CD4-positive, alpha-beta T cell (primary cell): Measurements from ENCODE around the gene CIRBP. TPM values are rescaled to one million over a fixed set of nuclear protein-coding genes. Genes with fewer than 3 reads are reported as not detected.
"Not testable (repeated sequence)": the region's sequence is repeated elsewhere in the genome, so short reads cannot be mapped to it uniquely, and the experiment has no call there.

ENCODE experiments used
- ATAC-seq: fragments of 200-7000 bp; cut with Tn5 transposase; one replicate; pipeline ENCODE4 v1.10.0; 2022; ENCODE audit warnings: mild to moderate bottlenecking; ENCODE audit not compliant: poor library complexity
- CTCF ChIA-PET: fragments of 350-600 bp; sonication (Branson Sonifier 250); formaldehyde crosslinking; loops from one replicate; lab custom pipeline; 2021; ENCODE audit warnings: antibody characterized with exemption, inconsistent platforms; lab: Charles Lee
- POLR2A ChIA-PET: fragments of 350-600 bp; sonication (Branson Sonifier 250); formaldehyde crosslinking; loops from one replicate; lab custom pipeline; 2021; ENCODE audit warnings: antibody characterized with exemption, inconsistent platforms; lab: Charles Lee
- DNase-seq, 14 experiments: peaks; one replicate each; pipeline ENCODE4 v3.0.0-alpha.2; 2013 to 2020; ENCODE audit warnings: mixed read lengths in 2 of 14
- H3K27ac ChIP-seq, 2 donors: one replicate each; pipeline versions ENCODE4 v1.5.1 to v1.7.0; 2013; ENCODE audit warnings: low read length in 2 of 2, low read depth in 1 of 2, mild to moderate bottlenecking in 1 of 2
- H3K27me3 ChIP-seq, 2 experiments: 1 replicate in 1 of 2; 2 replicates in 1 of 2; pipeline versions ENCODE4 v1.6.1 to v1.7.0; 2013; ENCODE audit warnings: low read length in 2 of 2, control low read depth in 1 of 2, mild to moderate bottlenecking in 1 of 2, moderate library complexity in 1 of 2; ENCODE audit not compliant: insufficient read depth in 2 of 2, control insufficient read depth in 1 of 2
- H3K36me3 ChIP-seq: one replicate; pipeline ENCODE4 v1.6.1; 2013; ENCODE audit warnings: low read length, control low read depth; ENCODE audit not compliant: insufficient read depth
- H3K4me1 ChIP-seq: one replicate; pipeline ENCODE4 v1.6.1; 2013; ENCODE audit warnings: low read length, control low read depth; ENCODE audit not compliant: insufficient read depth
- H3K4me3 ChIP-seq: one replicate; pipeline ENCODE4 v1.5.1; 2013; ENCODE audit warnings: mild to moderate bottlenecking, low read length, moderate library complexity
- H3K9me3 ChIP-seq, 2 experiments: 1 replicate in 1 of 2; 2 replicates in 1 of 2; pipeline versions ENCODE4 v1.6.1 to v1.7.0; 2013; ENCODE audit warnings: low read length in 2 of 2, mild to moderate bottlenecking in 2 of 2, control low read depth in 1 of 2, moderate library complexity in 1 of 2; ENCODE audit not compliant: control insufficient read depth in 1 of 2, insufficient read depth in 1 of 2
- H3K27ac Mint-ChIP-seq: one replicate; pipeline ENCODE4 v1.8.0; 2020; ENCODE audit warnings: mixed read lengths
- H3K27me3 Mint-ChIP-seq: one replicate; pipeline ENCODE4 v1.8.0; 2021; ENCODE audit warnings: mixed read lengths
- H3K36me3 Mint-ChIP-seq: one replicate; pipeline ENCODE4 v1.8.0; 2021; ENCODE audit warnings: low read depth, mixed read lengths
- H3K4me1 Mint-ChIP-seq: one replicate; pipeline ENCODE4 v1.8.0; 2021; ENCODE audit warnings: low read depth, mixed read lengths
- H3K4me3 Mint-ChIP-seq: one replicate; pipeline ENCODE4 v1.8.0; 2020; ENCODE audit warnings: mild to moderate bottlenecking, mixed read lengths
- H3K9me3 Mint-ChIP-seq: one replicate; pipeline ENCODE4 v1.8.0; 2020; ENCODE audit warnings: mixed read lengths
- CTCF ChIP-seq: fragments of 200-600 bp; IDR thresholded peaks from one replicate; pipeline ENCODE4 v1.8.0; 2022; ENCODE audit warnings: antibody characterized with exemption, mild to moderate bottlenecking
- intact Hi-C, 2 experiments: fragments of 100-400 bp; cut with DNase I in 1 of 2; cut with micrococcal nuclease in 1 of 2; formaldehyde crosslinking; loops; one replicate each; pipeline versions ENCODE4 v1.15.1 to v1.9.0; 2023 to 2025; cut with DNase I, micrococcal nuclease
- total RNA-seq, 174 experiments: library from RNA in 2 of 174; stranded (reverse) in 2 of 174; gene quantifications; one replicate each; pipeline ENCODE4 v1.2.3 and lab custom pipeline; 2021 to 2026

The CIRBP gene
- total RNA-seq, 2 experiments from 2014 or later = 614 to 628 TPM

GRCh38 chr19:1300744-1301490 is 31.8 kb downstream of the CIRBP start:
- ChIA-PET CTCF (no interaction called here), POLR2A (no interaction called here)
- Mint-ChIP-seq H3K4me3 (no peak overlapping the region), H3K27ac (no peak overlapping the region), H3K4me1 (no peaks in the 10 kb centered on the region), H3K9me3 (no peaks in the 10 kb centered on the region), H3K27me3 (peaks cover 12% of the 10 kb centered on the region), H3K36me3 (no peaks in the 10 kb centered on the region)
- Histone ChIP-seq H3K36me3 (no peaks in the 10 kb centered on the region), H3K27ac (no peak overlapping the region), H3K27me3 (no peaks in the 10 kb centered on the region), H3K9me3 (peaks cover 0 to 8% of the 10 kb centered on the region in 2 experiments), H3K4me1 (peaks cover 3% of the 10 kb centered on the region), H3K4me3 (no peak overlapping the region)
- no peak for ATAC-seq
- intact Hi-C loops = no loop called here
- DNase-seq = no peak
- no peak for TF ChIP-seq CTCF

DNA sequence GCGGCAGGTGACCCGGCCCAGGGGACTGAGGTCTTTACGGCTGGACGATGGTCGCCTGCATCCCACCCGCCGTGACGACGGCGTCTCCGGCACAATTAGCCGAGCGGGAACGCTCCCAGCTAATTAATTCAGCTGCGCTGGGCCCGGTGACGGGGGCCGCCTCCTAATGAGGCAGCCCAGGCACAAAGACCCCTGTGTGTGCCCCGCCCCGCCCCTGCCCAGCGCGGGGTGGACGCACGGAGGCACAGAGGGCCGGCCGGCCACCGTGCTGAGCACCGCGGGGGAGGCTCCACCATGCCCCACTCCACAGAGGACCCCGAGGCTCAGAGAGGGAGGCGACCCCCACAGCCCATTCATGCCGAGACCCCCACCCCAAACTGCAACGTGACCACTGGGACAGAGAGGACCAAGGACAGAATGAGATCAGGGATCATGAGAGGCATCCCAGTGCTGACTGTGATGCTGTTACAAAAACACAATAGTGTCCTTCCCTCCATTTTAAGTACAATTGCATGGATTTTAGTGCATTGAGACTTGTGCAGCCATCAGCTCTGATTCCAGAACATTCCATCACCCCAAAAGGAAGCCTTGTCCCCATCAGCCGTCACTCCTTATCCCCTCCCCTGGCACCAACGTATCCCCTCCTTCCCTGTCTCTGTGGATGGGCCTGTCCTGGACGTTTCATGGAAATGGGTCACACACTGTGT is 33.6 kb downstream of the CIRBP start:
- ChIA-PET POLR2A (interaction anchor here (0.9 kb wide), 1 partner anchor 28 kb away, joined by 3 read pairs; the partner anchor contains the start of gene FAM174C), CTCF (no interaction called here)
- H3K4me1 Mint-ChIP-seq = no peaks in the 10 kb centered on the region
- intact Hi-C loops = no loop called here
- Histone ChIP-seq H3K4me1 (no peaks in the 10 kb centered on the region), H3K27me3 (no peaks in the 10 kb centered on the region), H3K27ac (no peak overlapping the region), H3K36me3 (no peaks in the 10 kb centered on the region), H3K9me3 (no peaks in the 10 kb centered on the region), H3K4me3 (no peak overlapping the region)
- H3K27ac Mint-ChIP-seq = no peak overlapping the region
- H3K4me3 Mint-ChIP-seq = no peak overlapping the region
- no peaks in the 10 kb centered on the region for H3K9me3 Mint-ChIP-seq
- no peak for TF ChIP-seq CTCF
- no peak for ATAC-seq
- DNase-seq = no peak
- peaks cover 4% of the 10 kb centered on the region for H3K27me3 Mint-ChIP-seq
- H3K36me3 Mint-ChIP-seq = no peaks in the 10 kb centered on the region

DNA sequence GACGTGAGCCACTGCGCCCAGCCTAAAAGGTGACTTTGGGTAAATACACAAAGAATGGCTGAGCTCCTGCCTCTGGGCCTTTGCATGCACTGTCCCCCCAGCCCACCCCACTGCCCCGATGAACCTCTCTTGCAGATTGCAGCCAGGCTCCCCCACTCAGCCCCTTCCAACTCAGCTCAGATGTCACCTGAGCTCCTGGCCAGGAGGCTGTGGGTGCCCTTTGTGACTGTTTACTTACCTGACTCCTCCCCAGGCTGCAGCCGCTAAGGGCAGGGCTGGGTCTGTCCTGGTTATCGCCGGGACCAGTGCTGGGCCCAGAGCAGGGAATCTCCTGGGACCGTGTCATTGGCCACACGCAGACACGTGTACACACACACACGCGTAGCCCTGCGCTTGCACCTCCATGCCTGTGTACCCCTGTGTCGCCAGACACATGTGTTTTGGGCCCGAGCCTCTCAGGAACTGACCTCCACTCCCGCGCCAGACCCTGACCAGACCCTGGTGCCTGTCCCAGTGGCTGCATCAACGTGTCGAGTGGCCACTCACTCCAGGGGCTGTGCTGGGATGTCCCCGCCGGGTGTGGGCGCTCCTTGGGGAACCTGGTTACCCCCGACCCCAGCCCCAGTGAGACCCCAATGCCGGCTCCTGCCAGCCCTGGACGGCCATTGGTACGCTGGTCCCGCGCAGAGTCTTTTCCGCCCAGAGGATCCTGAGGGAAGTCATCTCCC is 35.2 kb downstream of the CIRBP start:
- Histone ChIP-seq H3K4me1 (no peaks in the 10 kb centered on the region), H3K4me3 (no peak overlapping the region), H3K9me3 (no peaks in the 10 kb centered on the region), H3K36me3 (no peaks in the 10 kb centered on the region), H3K27me3 (no peaks in the 10 kb centered on the region), H3K27ac (no peak overlapping the region)
- CTCF ChIA-PET = no interaction called here
- Mint-ChIP-seq H3K4me3 (no peak overlapping the region), H3K4me1 (no peaks in the 10 kb centered on the region), H3K9me3 (no peaks in the 10 kb centered on the region), H3K27me3 (no peaks in the 10 kb centered on the region), H3K36me3 (no peaks in the 10 kb centered on the region), H3K27ac (no peak overlapping the region)
- no peak for TF ChIP-seq CTCF
- no peak for DNase-seq
- POLR2A ChIA-PET = no interaction called here
- ATAC-seq = no peak
- intact Hi-C loops = no loop called here

DNA sequence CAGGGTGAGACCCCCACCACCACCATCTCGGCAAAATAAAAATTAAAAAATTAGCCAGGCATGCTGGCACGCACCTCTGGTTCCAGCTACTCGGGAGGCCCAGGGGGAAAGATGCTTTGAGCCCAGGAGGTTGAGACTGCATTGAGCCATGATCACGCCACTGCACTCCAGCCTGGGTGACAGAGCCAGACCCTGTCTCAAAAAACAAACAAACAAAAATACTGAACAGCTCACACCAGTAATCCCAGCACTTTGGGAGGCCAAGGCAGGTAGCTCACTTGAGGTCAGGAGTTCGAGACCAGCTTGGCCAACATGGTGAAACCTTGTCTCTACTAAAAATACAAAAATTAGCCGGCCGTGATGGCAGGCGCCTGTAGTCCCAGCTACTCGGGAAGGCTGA is 36.2 kb downstream of the CIRBP start:
- H3K9me3 Mint-ChIP-seq, POLR2A ChIA-PET, ATAC-seq, H3K36me3 ChIP-seq, H3K4me3 Mint-ChIP-seq, H3K9me3 ChIP-seq, H3K4me3 ChIP-seq, H3K4me1 Mint-ChIP-seq, H3K27me3 Mint-ChIP-seq, H3K4me1 ChIP-seq, H3K27ac Mint-ChIP-seq, H3K36me3 Mint-ChIP-seq, H3K27ac ChIP-seq, DNase-seq, H3K27me3 ChIP-seq, intact Hi-C loops, CTCF ChIA-PET: not testable (repeated sequence)
